ENCODE measurements around the gene UNC5A. TPM values are rescaled to one million over a fixed set of nuclear protein-coding genes. Genes with fewer than 3 reads are reported as not detected.

The UNC5A gene
- total RNA-seq, 2 donors from 2014 or later, result 0.89 to 1.4 TPM

DNA sequence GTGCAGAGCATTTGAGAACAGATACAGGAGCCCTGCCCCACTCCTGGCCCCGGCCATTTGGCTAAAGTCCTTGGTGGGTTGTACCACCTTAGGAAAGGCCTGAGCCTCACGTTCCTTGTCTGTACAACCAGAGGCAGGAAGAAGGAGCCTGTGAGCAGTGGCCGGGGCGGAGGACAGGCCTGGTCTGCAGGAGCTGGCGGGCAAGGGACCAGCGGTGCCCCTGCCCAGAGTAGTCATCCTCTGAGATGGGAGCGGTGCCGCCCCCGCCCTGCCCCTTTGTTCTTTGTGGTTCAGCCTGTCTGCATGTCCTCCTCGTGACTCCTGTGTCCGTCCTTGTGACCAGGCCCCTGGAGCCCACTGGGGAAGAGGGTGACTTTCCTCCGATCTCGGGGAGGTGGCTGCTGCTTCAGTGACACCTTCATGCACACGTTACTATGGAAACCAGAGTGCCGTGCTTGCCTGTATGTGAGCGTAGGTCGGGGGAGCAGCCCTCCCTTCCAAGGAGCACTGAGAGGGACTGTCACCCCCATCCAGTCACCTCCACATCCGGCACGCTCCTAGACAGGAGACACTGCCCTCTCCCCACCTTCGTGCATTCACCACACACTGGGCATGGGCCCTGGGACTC is 42.9 kb downstream of the UNC5A start:
- TF ChIP-seq, protein P1, sequence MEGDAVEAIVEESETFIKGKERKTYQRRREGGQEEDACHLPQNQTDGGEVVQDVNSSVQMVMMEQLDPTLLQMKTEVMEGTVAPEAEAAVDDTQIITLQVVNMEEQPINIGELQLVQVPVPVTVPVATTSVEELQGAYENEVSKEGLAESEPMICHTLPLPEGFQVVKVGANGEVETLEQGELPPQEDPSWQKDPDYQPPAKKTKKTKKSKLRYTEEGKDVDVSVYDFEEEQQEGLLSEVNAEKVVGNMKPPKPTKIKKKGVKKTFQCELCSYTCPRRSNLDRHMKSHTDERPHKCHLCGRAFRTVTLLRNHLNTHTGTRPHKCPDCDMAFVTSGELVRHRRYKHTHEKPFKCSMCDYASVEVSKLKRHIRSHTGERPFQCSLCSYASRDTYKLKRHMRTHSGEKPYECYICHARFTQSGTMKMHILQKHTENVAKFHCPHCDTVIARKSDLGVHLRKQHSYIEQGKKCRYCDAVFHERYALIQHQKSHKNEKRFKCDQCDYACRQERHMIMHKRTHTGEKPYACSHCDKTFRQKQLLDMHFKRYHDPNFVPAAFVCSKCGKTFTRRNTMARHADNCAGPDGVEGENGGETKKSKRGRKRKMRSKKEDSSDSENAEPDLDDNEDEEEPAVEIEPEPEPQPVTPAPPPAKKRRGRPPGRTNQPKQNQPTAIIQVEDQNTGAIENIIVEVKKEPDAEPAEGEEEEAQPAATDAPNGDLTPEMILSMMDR (conservative IDR thresholded peaks at IDR 0.05), result no peak
- DNase-seq, result no peak
- H3K4me3 Mint-ChIP-seq, result no peak overlapping the region
- H3K4me1 Mint-ChIP-seq, result peaks cover under 1% of the 10 kb centered on the region
- H3K36me3 Mint-ChIP-seq (ENCODE audit: low read depth), result no peaks in the 10 kb centered on the region
- Histone ChIP-seq H3K9ac (ENCODE audit: extremely low read depth, low read length, poor library complexity, severe bottlenecking) (no peak overlapping the region), H3K9me3 (ENCODE audit: control insufficient read depth, low read length) (no peaks in the 10 kb centered on the region), H3K4me3 (ENCODE audit: low read length) (no peak overlapping the region), H3K27ac (ENCODE audit: low read depth, low read length) (no peak overlapping the region), H3K36me3 (ENCODE audit: control insufficient read depth, insufficient read depth, low read length) (no peaks in the 10 kb centered on the region), H3K4me1 (ENCODE audit: control insufficient read depth, insufficient read depth, low read length) (no peaks in the 10 kb centered on the region), H3K27me3 (ENCODE audit: control insufficient read depth, insufficient read depth, low read length, poor library complexity, severe bottlenecking) (no peaks in the 10 kb centered on the region)
- WGBS, 2 experiments (ENCODE audit: insufficient coverage in 1 of 2, insufficient read length in 1 of 2), result 91% methylated on average over 12 to 20 of the region's 20 CpGs
- no peaks in the 10 kb centered on the region for H3K9me3 Mint-ChIP-seq
- H3K27ac Mint-ChIP-seq, result no peak overlapping the region
- H3K27me3 Mint-ChIP-seq (ENCODE audit: insufficient read depth), result peaks cover 3% of the 10 kb centered on the region

DNA sequence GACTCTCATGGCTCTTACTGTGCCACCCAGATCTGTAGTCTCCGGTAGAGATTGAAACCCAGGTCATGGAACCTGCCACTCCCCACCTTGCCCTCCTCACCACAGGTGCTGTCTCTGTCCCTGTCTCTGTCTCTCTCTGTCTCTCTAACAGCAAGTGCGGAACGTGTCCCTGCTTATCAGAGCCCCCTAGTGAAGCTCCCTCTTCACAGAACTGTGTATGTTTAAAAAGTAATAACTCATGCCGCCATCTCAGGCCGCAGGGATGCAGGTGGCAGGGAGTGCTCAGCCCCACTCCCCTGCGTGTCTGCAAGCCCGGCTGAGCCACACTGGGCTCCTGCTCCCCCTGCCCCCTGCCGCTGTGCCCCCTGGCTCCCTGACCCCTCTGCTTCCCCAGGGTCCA is 43.8 kb downstream of the UNC5A start:
- no peaks in the 10 kb centered on the region for H3K4me1 Mint-ChIP-seq
- Histone ChIP-seq H3K4me1 (ENCODE audit: control insufficient read depth, insufficient read depth, low read length) (no peaks in the 10 kb centered on the region), H3K27me3 (ENCODE audit: control insufficient read depth, insufficient read depth, low read length, poor library complexity, severe bottlenecking) (no peaks in the 10 kb centered on the region), H3K9me3 (ENCODE audit: control insufficient read depth, low read length) (no peaks in the 10 kb centered on the region), H3K4me3 (ENCODE audit: low read length) (no peak overlapping the region), H3K27ac (ENCODE audit: low read depth, low read length) (no peak overlapping the region), H3K36me3 (ENCODE audit: control insufficient read depth, insufficient read depth, low read length) (no peaks in the 10 kb centered on the region), H3K9ac (ENCODE audit: extremely low read depth, low read length, poor library complexity, severe bottlenecking) (no peak overlapping the region)
- H3K36me3 Mint-ChIP-seq (ENCODE audit: low read depth), result no peaks in the 10 kb centered on the region
- TF ChIP-seq, protein P1 (conservative IDR thresholded peaks at IDR 0.05), result no peak
- H3K4me3 Mint-ChIP-seq, result no peak overlapping the region
- 88 to 91% methylated on average over 4 to 8 of the region's 8 CpGs for WGBS, 2 experiments (ENCODE audit: insufficient coverage in 1 of 2, insufficient read length in 1 of 2)
- no peak overlapping the region for H3K27ac Mint-ChIP-seq
- DNase-seq, result no peak
- H3K9me3 Mint-ChIP-seq, result no peaks in the 10 kb centered on the region
- peaks cover 3% of the 10 kb centered on the region for H3K27me3 Mint-ChIP-seq (ENCODE audit: insufficient read depth)

DNA sequence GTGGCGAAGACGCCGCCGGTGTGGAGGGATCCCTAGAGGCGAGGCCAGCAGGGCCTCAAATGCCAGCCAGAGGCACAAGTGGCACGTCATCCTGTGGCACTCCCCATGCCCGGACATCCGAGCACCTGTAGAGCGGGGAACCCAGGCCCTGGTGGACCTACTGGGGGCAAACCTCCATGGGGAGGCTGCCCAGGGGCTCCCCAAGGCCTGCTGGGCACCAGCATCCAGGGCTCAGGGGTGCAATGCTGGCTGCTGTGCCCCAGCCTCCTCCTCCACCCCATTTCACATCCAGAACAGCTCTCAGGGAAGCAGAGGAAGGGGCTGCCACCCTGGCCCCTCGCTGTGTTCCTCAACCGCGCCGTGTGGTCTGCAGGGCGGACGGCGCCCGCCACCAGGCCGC is 45.2 kb downstream of the UNC5A start:
- no peaks in the 10 kb centered on the region for H3K9me3 ChIP-seq (ENCODE audit: control insufficient read depth, low read length)
- no peak for DNase-seq
- H3K27ac ChIP-seq (ENCODE audit: low read depth, low read length), result no peak overlapping the region
- H3K4me3 Mint-ChIP-seq, result no peak overlapping the region
- no peaks in the 10 kb centered on the region for H3K9me3 Mint-ChIP-seq
- WGBS, 2 experiments (ENCODE audit: insufficient coverage in 1 of 2, insufficient read length in 1 of 2), result 94 to 95% methylated on average over 16 to 18 of the region's 18 CpGs
- TF ChIP-seq, protein P1 (conservative IDR thresholded peaks at IDR 0.05), result no peak
- no peak overlapping the region for H3K4me3 ChIP-seq (ENCODE audit: low read length)
- H3K27me3 Mint-ChIP-seq (ENCODE audit: insufficient read depth), result peaks cover 3% of the 10 kb centered on the region
- no peaks in the 10 kb centered on the region for H3K4me1 Mint-ChIP-seq
- no peaks in the 10 kb centered on the region for H3K27me3 ChIP-seq (ENCODE audit: control insufficient read depth, insufficient read depth, low read length, poor library complexity, severe bottlenecking)
- H3K9ac ChIP-seq (ENCODE audit: extremely low read depth, low read length, poor library complexity, severe bottlenecking), result no peak overlapping the region
- no peak overlapping the region for H3K27ac Mint-ChIP-seq
- H3K36me3 ChIP-seq (ENCODE audit: control insufficient read depth, insufficient read depth, low read length), result no peaks in the 10 kb centered on the region
- H3K36me3 Mint-ChIP-seq (ENCODE audit: low read depth), result no peaks in the 10 kb centered on the region
- no peaks in the 10 kb centered on the region for H3K4me1 ChIP-seq (ENCODE audit: control insufficient read depth, insufficient read depth, low read length)

All from endodermal cell (in vitro differentiated cells).